GM12872 (cell line): ENCODE data around the gene GCN1.

ENCODE experiments used
- CTCF ChIP-seq: IDR thresholded peaks from 3 replicates; pipeline ENCODE4 v1.5.1; 2011; ENCODE audit warnings: low read depth, mild to moderate bottlenecking, low read length, moderate library complexity; ENCODE audit not compliant: insufficient read depth

Gene GCN1

GRCh38 chr12:120150919-120151525 lies 43.5 kb downstream of the GCN1 start:
- no peak for TF ChIP-seq CTCF

GRCh38 chr12:120148011-120148410 lies 46.5 kb downstream of the GCN1 start:
- no peak for TF ChIP-seq CTCF

GRCh38 chr12:120145164-120145563 lies 49.4 kb downstream of the GCN1 start:
- TF ChIP-seq CTCF, result no peak

- no peak for TF ChIP-seq CTCF
Observed at GRCh38 chr12:120144215-120144614, 50.3 kb downstream of the GCN1 start.

- TF ChIP-seq CTCF, result no peak
Observed at GRCh38 chr12:120142231-120142877, 52.2 kb downstream of the GCN1 start.

- no peak for TF ChIP-seq CTCF
Observed at GRCh38 chr12:120141336-120141735, 53.2 kb downstream of the GCN1 start.

GRCh38 chr12:120140603-120141002 lies 53.9 kb downstream of the GCN1 start:
- TF ChIP-seq CTCF, result no peak

GRCh38 chr12:120139958-120140357 lies 54.6 kb downstream of the GCN1 start:
- TF ChIP-seq CTCF, result no peak
